SK-N-SH (cell line): ENCODE results near the gene AKT3. TPM values are rescaled to one million over a fixed set of nuclear protein-coding genes. Genes with fewer than 3 reads are reported as not detected.

Experiments
- CTCF ChIA-PET: fragments of 300-600, 350-600 bp; formaldehyde crosslinking; extraction: SDS; loops from one replicate; lab custom pipeline; 2021; lab: Yijun Ruan, JAX
- POLR2A ChIA-PET: fragments of 350-600 bp; sonication (Branson Sonifier 250); formaldehyde crosslinking; extraction: SDS; loops from one replicate; lab custom pipeline; 2020; ENCODE audit warnings: antibody characterized with exemption, inconsistent platforms; lab: Yijun Ruan, JAX
- DNase-seq: peaks from one replicate; pipeline ENCODE4 v3.0.0; 2012
- H2AFZ ChIP-seq: fragments of 200-600 bp; sonication (generic); 2 replicates; pipeline ENCODE4 v1.8.1; 2016; ENCODE audit warnings: antibody characterized with exemption, mild to moderate bottlenecking, low read depth
- H3F3A ChIP-seq: fragments of 200-600 bp; sonication (generic); replicated peaks from 2 replicates; pipeline ENCODE3; 2016; ENCODE audit warnings: antibody characterized with exemption, mild to moderate bottlenecking; ENCODE audit not compliant: insufficient read depth
- H3K27ac ChIP-seq, 2 experiments: fragments of 200-500 bp in 1 of 2; fragments of 200-600 bp in 1 of 2; sonication (Bioruptor generic) in 1 of 2; sonication (generic), shearing (Covaris generic) in 1 of 2; 2 replicates each; pipeline versions ENCODE4 v1.5.1 to v1.6.1; 2014 to 2016; ENCODE audit warnings: low read depth in 2 of 2, inconsistent platforms in 1 of 2, low read length in 1 of 2, mild to moderate bottlenecking in 1 of 2, mixed read lengths in 1 of 2
- H3K27me3 ChIP-seq: fragments of 200-600 bp; sonication (generic), shearing (Covaris generic); 2 replicates; pipeline ENCODE4 v1.6.1; 2016; ENCODE audit warnings: mixed run types; ENCODE audit not compliant: insufficient read depth
- H3K36me3 ChIP-seq, 2 experiments: fragments of 200-500 bp in 1 of 2; fragments of 200-600 bp in 1 of 2; sonication (Bioruptor generic) in 1 of 2; sonication (generic) in 1 of 2; replicated peaks in 1 of 2; 2 replicates each; pipeline versions ENCODE3 to v1.5.1; 2014 to 2016; ENCODE audit warnings: low read length in 1 of 2, mild to moderate bottlenecking in 1 of 2; ENCODE audit not compliant: insufficient read depth in 2 of 2, control insufficient read depth in 1 of 2
- H3K4me1 ChIP-seq, 2 experiments: fragments of 200-500 bp in 1 of 2; fragments of 200-600 bp in 1 of 2; sonication (Bioruptor generic) in 1 of 2; sonication (generic), shearing (Covaris generic) in 1 of 2; 2 replicates each; pipeline versions ENCODE4 v1.5.1 to v1.6.1; 2014 to 2016; ENCODE audit warnings: low read depth in 1 of 2, low read length in 1 of 2, mixed run types in 1 of 2; ENCODE audit not compliant: insufficient read depth in 2 of 2, control insufficient read depth in 1 of 2
- H3K4me2 ChIP-seq: fragments of 200-600 bp; sonication (generic), shearing (Covaris generic); 2 replicates; pipeline ENCODE4 v1.6.1; 2017; ENCODE audit warnings: mixed run types
- H3K4me3 ChIP-seq, 2 experiments: fragments of 200-500 bp in 1 of 2; fragments of 200-600 bp in 1 of 2; sonication (Bioruptor generic) in 1 of 2; sonication (generic), shearing (Covaris generic) in 1 of 2; 2 replicates each; pipeline versions ENCODE4 v1.5.1 to v1.8.1; 2014 to 2016; ENCODE audit warnings: low read depth in 2 of 2, inconsistent platforms in 1 of 2, low read length in 1 of 2, mild to moderate bottlenecking in 1 of 2, mixed read lengths in 1 of 2, moderate library complexity in 1 of 2
- H3K79me2 ChIP-seq: fragments of 200-600 bp; sonication (generic); 2 replicates; pipeline ENCODE4 v1.8.1; 2017; ENCODE audit warnings: mild to moderate bottlenecking; ENCODE audit not compliant: insufficient read depth
- H3K9ac ChIP-seq: fragments of 200-600 bp; sonication (generic); 2 replicates; pipeline ENCODE4 v1.6.1; 2017; ENCODE audit warnings: mixed run types
- H3K9me2 ChIP-seq: fragments of 200-600 bp; sonication (generic); 2 replicates; pipeline ENCODE4 v1.6.1; 2017; ENCODE audit warnings: mixed run types
- H3K9me3 ChIP-seq: fragments of 200-600 bp; sonication (generic); 2 replicates; pipeline ENCODE4 v1.6.1; 2017; ENCODE audit warnings: mixed run types, mild to moderate bottlenecking, moderate library complexity
- H4K20me1 ChIP-seq: fragments of 200-600 bp; sonication (generic); 2 replicates; pipeline ENCODE4 v1.6.1; 2017; ENCODE audit warnings: mild to moderate bottlenecking, mixed run types; ENCODE audit not compliant: insufficient read depth
- EP300 ChIP-seq, 2 experiments: IDR thresholded peaks; 2 replicates each; pipeline versions ENCODE4 v1.4.0 to v1.6.1; 2012; ENCODE audit warnings: borderline replicate concordance in 1 of 2, low read depth in 1 of 2, low read length in 1 of 2
- FOXM1 ChIP-seq: IDR thresholded peaks from 2 replicates; pipeline ENCODE4 v1.4.0; 2012; ENCODE audit warnings: low read depth, mild to moderate bottlenecking
- GATA2 ChIP-seq: sonication (generic); formaldehyde crosslinking; IDR thresholded peaks from 2 replicates; pipeline ENCODE4 v1.5.0; 2020; ENCODE audit warnings: mild to moderate bottlenecking, missing genetic modification reagents
- JUND ChIP-seq: IDR thresholded peaks from 2 replicates; pipeline ENCODE4 v1.4.0; 2012
- MEF2A ChIP-seq: IDR thresholded peaks from 2 replicates; pipeline ENCODE4 v1.4.0; 2012; ENCODE audit warnings: low read depth, borderline replicate concordance
- MXI1 ChIP-seq: IDR thresholded peaks from 2 replicates; pipeline ENCODE4 v1.6.1; 2012; ENCODE audit warnings: mild to moderate bottlenecking, low read depth, low read length, improper control_type of control experiment
- NFIC ChIP-seq: IDR thresholded peaks from 2 replicates; pipeline ENCODE4 v1.4.0; 2012; ENCODE audit warnings: borderline replicate concordance
- NRF1 ChIP-seq: IDR thresholded peaks from 2 replicates; pipeline ENCODE4 v1.6.1; 2012; ENCODE audit warnings: low read depth, mild to moderate bottlenecking, low read length
- POLR2AphosphoS5 ChIP-seq: IDR thresholded peaks from 2 replicates; pipeline ENCODE4 v1.6.1; 2012; ENCODE audit warnings: low read depth, low read length
- RCOR1 ChIP-seq: fragments of 150-350 bp; IDR thresholded peaks from 2 replicates; pipeline ENCODE4 v1.6.1; 2017; ENCODE audit warnings: antibody characterized with exemption, low read length
- SIN3A ChIP-seq: IDR thresholded peaks from 2 replicates; pipeline ENCODE4 v1.6.1; 2012; ENCODE audit warnings: low read depth, mild to moderate bottlenecking, low read length, moderate library complexity, borderline replicate concordance
- TAF1 ChIP-seq: IDR thresholded peaks from 2 replicates; pipeline ENCODE4 v1.6.1; 2012; ENCODE audit warnings: low read depth, mild to moderate bottlenecking, low read length, moderate library complexity, borderline replicate concordance
- TCF12 ChIP-seq: IDR thresholded peaks from 2 replicates; pipeline ENCODE4 v1.4.0; 2012
- YY1 ChIP-seq: IDR thresholded peaks from 2 replicates; pipeline ENCODE4 v1.4.0; 2012; ENCODE audit warnings: low read depth, mild to moderate bottlenecking
- WGBS: methylation state at CpG from one replicate; pipeline ENCODE4 v1.1.6; 2017; ENCODE audit warnings: low lambda C conversion rate; 5-methylcytosine and 5-hydroxymethylcytosine counted together
- polyA plus RNA-seq, 3 experiments: library from polyadenylated mRNA; depleted of rRNA; stranded (reverse); fragments of >200 nt; gene quantifications; 2 replicates each; pipeline ENCODE4 v1.2.3, GENCODE V29; 2012
- TF ChIP-seq, protein P1 (sequence below): fragments of 150-350 bp; IDR thresholded peaks from 2 replicates; pipeline ENCODE4 v1.6.1; 2017; ENCODE audit warnings: antibody characterized with exemption, low read length, low read depth, borderline replicate concordance
- TF ChIP-seq, protein P2 (sequence below): IDR thresholded peaks from 2 replicates; pipeline ENCODE4; 2012
- TF ChIP-seq, protein P3 (sequence below): IDR thresholded peaks from 2 replicates; pipeline ENCODE4 v1.4.0; 2012; ENCODE audit warnings: low read depth, borderline replicate concordance
- TF ChIP-seq, protein P4 (sequence below): IDR thresholded peaks from 2 replicates; pipeline ENCODE4 v1.4.0; 2012; ENCODE audit warnings: low read depth, borderline replicate concordance

The AKT3 gene
- polyA plus RNA-seq, 1 of the 3 experiments (the other 2 are of a cell fraction), result 12.7 TPM

DNA sequence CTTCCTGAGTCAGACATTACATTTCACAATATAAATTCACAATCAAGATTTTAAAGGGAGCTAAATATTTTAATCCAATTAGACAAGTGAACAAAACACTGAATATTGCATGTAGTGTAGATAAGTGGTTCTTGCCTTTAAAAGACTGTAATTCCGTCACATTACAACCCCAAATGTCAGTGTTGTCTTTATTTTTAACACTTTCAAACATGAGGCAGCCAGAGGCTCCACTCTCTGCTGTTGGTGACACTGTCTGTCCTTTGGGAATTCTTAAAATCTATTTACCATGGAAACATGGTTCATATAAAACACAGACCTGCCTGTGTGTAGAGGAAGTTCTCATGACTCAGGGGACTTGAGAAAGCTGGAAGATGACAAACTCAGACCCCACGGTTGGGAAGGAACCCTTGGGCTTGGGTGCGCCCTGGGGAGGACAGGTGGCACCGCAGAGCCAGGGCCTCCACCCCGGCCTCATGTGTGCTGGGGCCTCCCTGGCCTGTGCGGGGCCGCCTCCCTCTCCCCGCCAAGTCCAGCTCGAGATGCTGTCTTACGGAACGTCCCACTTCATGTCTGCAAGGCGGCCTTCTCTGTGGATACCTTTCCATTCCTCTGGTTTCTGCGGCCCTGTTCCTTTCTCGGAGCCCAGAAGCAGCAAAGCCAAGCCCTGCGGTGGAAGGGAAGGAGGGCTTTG is 355.2 kb downstream of the AKT3 start:
- Histone ChIP-seq H4K20me1 (no peaks in the 10 kb centered on the region), H3K9me3 (no peaks in the 10 kb centered on the region), H3K4me1 (peaks cover 7 to 41% of the 10 kb centered on the region in 2 experiments; a peak in 1 of 4 replicates), H3K36me3 (peaks cover 14 to 23% of the 10 kb centered on the region in 2 experiments), H3K4me2 (no peak overlapping the region), H3K4me3 (no peak overlapping the region), H3K27me3 (no peaks in the 10 kb centered on the region), H3K79me2 (no peaks in the 10 kb centered on the region), H3K27ac (no peak overlapping the region; a peak in 1 of 4 replicates), H2AFZ (no peak overlapping the region), H3K9me2 (no peaks in the 10 kb centered on the region), H3F3A (peaks cover 18% of the 10 kb centered on the region), H3K9ac (no peak overlapping the region)
- DNase-seq, result no peak
- CTCF ChIA-PET, result interaction anchor here (0.6 to 1.2 kb wide), 2 partner anchors 173 to 779 kb away, joined by 3 read pairs; no protein-coding TSS in a partner anchor
- WGBS, result 93% methylated on average over 13 of the region's 15 CpGs
- POLR2A ChIA-PET, result no interaction called here
- TF ChIP-seq MEF2A, result no peak
- TF ChIP-seq, protein P1, sequence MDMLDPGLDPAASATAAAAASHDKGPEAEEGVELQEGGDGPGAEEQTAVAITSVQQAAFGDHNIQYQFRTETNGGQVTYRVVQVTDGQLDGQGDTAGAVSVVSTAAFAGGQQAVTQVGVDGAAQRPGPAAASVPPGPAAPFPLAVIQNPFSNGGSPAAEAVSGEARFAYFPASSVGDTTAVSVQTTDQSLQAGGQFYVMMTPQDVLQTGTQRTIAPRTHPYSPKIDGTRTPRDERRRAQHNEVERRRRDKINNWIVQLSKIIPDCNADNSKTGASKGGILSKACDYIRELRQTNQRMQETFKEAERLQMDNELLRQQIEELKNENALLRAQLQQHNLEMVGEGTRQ, result no peak
- no peak for TF ChIP-seq NRF1
- no peak for TF ChIP-seq TAF1
- no peak for TF ChIP-seq NFIC
- no peak for TF ChIP-seq EP300 (IDR thresholded peaks at IDR 0.05; ENCODE audit: borderline replicate concordance in 1 of 2, low read depth in 1 of 2, low read length in 1 of 2)
- no peak for TF ChIP-seq GATA2 (CRISPR knock-in tag)

DNA sequence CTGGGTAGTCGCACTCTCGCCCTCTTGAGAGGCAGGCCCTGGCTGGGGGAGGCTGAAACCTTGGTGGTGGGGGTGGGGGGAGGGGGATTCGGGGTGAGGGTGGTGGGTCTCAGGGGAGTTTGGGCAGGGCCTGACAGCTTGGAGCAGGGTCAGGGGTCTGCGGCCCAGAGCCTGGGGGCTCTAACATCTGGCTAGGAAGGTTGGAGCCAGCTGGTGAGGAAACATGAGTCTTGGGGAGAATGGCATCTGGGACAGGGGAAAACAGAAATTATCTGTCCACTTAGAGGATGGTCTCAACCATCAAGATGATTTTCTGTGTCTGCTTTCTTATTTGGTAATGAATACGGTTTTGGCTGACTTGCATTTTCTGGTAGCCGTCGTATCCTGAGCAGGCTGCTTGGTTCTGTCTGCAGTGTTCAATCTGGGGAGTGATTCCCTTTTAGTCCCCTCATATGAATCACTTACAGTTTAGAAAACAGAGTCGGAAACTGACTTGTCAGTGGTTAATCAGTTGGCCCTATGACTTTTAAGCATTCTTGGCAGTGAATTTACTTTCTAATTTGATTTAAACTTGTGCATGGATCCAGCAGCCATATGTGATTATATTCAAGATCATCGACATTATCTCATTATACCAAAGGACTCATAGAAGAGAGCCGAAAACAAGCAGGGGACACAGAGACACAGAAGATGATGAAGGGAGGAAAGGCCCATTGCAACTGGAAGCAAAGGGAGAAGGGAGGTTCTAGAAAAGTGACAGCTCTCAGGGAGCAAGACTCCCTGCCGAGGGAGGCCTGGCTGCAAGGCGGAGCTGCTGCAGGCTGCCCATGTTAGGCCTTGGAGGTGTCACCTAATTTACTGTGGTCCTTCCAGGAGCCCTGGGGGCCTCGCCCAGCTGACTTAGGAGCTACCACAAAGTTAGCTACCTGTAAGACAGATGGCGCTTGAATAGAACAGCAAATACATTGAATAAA is 356.6 kb downstream of the AKT3 start:
- H3K9me3 ChIP-seq, result no peaks in the 10 kb centered on the region
- POLR2A ChIA-PET, result no interaction called here

More for the DNA sequence above, 356.6 kb downstream of the AKT3 start:
- 52% methylated on average over 12 of the region's 14 CpGs for WGBS
- Histone ChIP-seq H3K36me3 (peaks cover 6 to 11% of the 10 kb centered on the region in 2 experiments), H3K9me2 (no peaks in the 10 kb centered on the region), H4K20me1 (no peaks in the 10 kb centered on the region), H3K27me3 (no peaks in the 10 kb centered on the region), H3K79me2 (no peaks in the 10 kb centered on the region), H3K4me3 (no peak overlapping the region), H3K4me1 (peaks cover 7 to 41% of the 10 kb centered on the region in 2 experiments; a peak in 1 of 4 replicates), H3K9ac (no peak overlapping the region), H3K4me2 (peak overlapping the region; percentile 16; the same call in 1 of the 2 replicates), H3K27ac (peak overlapping the region; percentile 42 to 62; a peak in 3 of 4 replicates), H2AFZ (no peak overlapping the region), H3F3A (peaks cover 13% of the 10 kb centered on the region)
- CTCF ChIA-PET, result interaction anchor here (0.6 to 3.0 kb wide), 2 partner anchors 15 to 150 kb away, joined by 3 to 10 read pairs; no protein-coding TSS in a partner anchor
- peak; percentile 38; the same call in 1 of the 2 replicates for TF ChIP-seq SIN3A
- TF ChIP-seq, protein P1, result no peak
- TF ChIP-seq POLR2AphosphoS5, result peak; percentile 49; the same call in 1 of the 2 replicates
- TF ChIP-seq, protein P2, sequence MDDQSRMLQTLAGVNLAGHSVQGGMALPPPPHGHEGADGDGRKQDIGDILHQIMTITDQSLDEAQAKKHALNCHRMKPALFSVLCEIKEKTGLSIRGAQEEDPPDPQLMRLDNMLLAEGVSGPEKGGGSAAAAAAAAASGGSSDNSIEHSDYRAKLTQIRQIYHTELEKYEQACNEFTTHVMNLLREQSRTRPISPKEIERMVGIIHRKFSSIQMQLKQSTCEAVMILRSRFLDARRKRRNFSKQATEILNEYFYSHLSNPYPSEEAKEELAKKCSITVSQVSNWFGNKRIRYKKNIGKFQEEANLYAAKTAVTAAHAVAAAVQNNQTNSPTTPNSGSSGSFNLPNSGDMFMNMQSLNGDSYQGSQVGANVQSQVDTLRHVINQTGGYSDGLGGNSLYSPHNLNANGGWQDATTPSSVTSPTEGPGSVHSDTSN, result peak; percentile 77
- peak; percentile 61 for TF ChIP-seq TCF12
- no peak for TF ChIP-seq MEF2A
- peak in 1 of 2 experiments; percentile 54; a peak in 2 of 4 replicates for TF ChIP-seq EP300 (IDR thresholded peaks at IDR 0.05; ENCODE audit: borderline replicate concordance in 1 of 2, low read depth in 1 of 2, low read length in 1 of 2)
- peak; percentile 56 for TF ChIP-seq RCOR1
- TF ChIP-seq MXI1, result no peak
- TF ChIP-seq, protein P3, sequence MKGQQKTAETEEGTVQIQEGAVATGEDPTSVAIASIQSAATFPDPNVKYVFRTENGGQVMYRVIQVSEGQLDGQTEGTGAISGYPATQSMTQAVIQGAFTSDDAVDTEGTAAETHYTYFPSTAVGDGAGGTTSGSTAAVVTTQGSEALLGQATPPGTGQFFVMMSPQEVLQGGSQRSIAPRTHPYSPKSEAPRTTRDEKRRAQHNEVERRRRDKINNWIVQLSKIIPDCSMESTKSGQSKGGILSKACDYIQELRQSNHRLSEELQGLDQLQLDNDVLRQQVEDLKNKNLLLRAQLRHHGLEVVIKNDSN, result no peak
- TF ChIP-seq, protein P4, sequence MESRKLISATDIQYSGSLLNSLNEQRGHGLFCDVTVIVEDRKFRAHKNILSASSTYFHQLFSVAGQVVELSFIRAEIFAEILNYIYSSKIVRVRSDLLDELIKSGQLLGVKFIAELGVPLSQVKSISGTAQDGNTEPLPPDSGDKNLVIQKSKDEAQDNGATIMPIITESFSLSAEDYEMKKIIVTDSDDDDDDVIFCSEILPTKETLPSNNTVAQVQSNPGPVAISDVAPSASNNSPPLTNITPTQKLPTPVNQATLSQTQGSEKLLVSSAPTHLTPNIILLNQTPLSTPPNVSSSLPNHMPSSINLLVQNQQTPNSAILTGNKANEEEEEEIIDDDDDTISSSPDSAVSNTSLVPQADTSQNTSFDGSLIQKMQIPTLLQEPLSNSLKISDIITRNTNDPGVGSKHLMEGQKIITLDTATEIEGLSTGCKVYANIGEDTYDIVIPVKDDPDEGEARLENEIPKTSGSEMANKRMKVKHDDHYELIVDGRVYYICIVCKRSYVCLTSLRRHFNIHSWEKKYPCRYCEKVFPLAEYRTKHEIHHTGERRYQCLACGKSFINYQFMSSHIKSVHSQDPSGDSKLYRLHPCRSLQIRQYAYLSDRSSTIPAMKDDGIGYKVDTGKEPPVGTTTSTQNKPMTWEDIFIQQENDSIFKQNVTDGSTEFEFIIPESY, result no peak
- TF ChIP-seq JUND, result peak; percentile 37; the same call in 1 of the 2 replicates
- TF ChIP-seq YY1, result no peak
- TF ChIP-seq NFIC, result peak; percentile 60
- TF ChIP-seq FOXM1, result no peak
- DNase-seq, result peak; percentile 61
